ENCODE measurements around the gene EEF1AKMT2. TPM values are rescaled to one million over a fixed set of nuclear protein-coding genes. Genes with fewer than 3 reads are reported as not detected.

EEF1AKMT2 gene
- polyA plus RNA-seq, 1 of the 3 experiments (the other 2 are of a cell fraction), result 14.0 TPM

- Histone ChIP-seq H3K36me3 (replicated peaks in 1 of 2; ENCODE audit: control insufficient read depth in 1 of 2, insufficient read depth in 2 of 2, low read length in 1 of 2) (peaks cover 0 to 9% of the 10 kb centered on the region in 2 experiments), H3K27ac (ENCODE audit: low read depth in 2 of 2, low read length in 1 of 2) (peak overlapping the region in 1 of 2 experiments; percentile 90; a peak in 2 of 4 replicates), H3K9me2 (no peaks in the 10 kb centered on the region), H3K9ac (no peak overlapping the region), H3F3A (replicated peaks; ENCODE audit: insufficient read depth) (no peaks in the 10 kb centered on the region), H2AFZ (ENCODE audit: low read depth) (no peak overlapping the region), H3K9me3 (no peaks in the 10 kb centered on the region), H3K4me2 (no peak overlapping the region), H3K27me3 (ENCODE audit: insufficient read depth) (no peaks in the 10 kb centered on the region), H4K20me1 (ENCODE audit: insufficient read depth) (peaks cover 3% of the 10 kb centered on the region; the same call in 1 of the 2 replicates), H3K79me2 (ENCODE audit: insufficient read depth) (no peaks in the 10 kb centered on the region; the same call in none of the 2 replicates), H3K4me3 (ENCODE audit: low read depth in 2 of 2, low read length in 1 of 2) (no peak overlapping the region), H3K4me1 (ENCODE audit: control insufficient read depth in 1 of 2, insufficient read depth in 2 of 2, low read depth in 1 of 2, low read length in 1 of 2) (peaks cover 0 to 52% of the 10 kb centered on the region in 2 experiments; a peak in 3 of 4 replicates)
- CTCF ChIA-PET, result interaction anchor here (1.1 to 2.1 kb wide), 3 partner anchors 32 to 61 kb away, joined by 4 to 11 read pairs (median 8); no protein-coding TSS in a partner anchor
- POLR2A ChIA-PET, result no interaction called here
- no peak for TF ChIP-seq CTCF (IDR thresholded peaks at IDR 0.05)
- TF ChIP-seq, protein P1, sequence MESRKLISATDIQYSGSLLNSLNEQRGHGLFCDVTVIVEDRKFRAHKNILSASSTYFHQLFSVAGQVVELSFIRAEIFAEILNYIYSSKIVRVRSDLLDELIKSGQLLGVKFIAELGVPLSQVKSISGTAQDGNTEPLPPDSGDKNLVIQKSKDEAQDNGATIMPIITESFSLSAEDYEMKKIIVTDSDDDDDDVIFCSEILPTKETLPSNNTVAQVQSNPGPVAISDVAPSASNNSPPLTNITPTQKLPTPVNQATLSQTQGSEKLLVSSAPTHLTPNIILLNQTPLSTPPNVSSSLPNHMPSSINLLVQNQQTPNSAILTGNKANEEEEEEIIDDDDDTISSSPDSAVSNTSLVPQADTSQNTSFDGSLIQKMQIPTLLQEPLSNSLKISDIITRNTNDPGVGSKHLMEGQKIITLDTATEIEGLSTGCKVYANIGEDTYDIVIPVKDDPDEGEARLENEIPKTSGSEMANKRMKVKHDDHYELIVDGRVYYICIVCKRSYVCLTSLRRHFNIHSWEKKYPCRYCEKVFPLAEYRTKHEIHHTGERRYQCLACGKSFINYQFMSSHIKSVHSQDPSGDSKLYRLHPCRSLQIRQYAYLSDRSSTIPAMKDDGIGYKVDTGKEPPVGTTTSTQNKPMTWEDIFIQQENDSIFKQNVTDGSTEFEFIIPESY (IDR thresholded peaks at IDR 0.05; ENCODE audit: borderline replicate concordance, low read depth), result no peak
- TF ChIP-seq, protein P2, sequence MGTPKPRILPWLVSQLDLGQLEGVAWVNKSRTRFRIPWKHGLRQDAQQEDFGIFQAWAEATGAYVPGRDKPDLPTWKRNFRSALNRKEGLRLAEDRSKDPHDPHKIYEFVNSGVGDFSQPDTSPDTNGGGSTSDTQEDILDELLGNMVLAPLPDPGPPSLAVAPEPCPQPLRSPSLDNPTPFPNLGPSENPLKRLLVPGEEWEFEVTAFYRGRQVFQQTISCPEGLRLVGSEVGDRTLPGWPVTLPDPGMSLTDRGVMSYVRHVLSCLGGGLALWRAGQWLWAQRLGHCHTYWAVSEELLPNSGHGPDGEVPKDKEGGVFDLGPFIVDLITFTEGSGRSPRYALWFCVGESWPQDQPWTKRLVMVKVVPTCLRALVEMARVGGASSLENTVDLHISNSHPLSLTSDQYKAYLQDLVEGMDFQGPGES (IDR thresholded peaks at IDR 0.05; ENCODE audit: low read depth, low read length), result no peak
- TF ChIP-seq FOXM1 (IDR thresholded peaks at IDR 0.05; ENCODE audit: low read depth), result no peak
- no peak for TF ChIP-seq PBX3 (IDR thresholded peaks at IDR 0.05)
- no peak for TF ChIP-seq GABPA (IDR thresholded peaks at IDR 0.05; ENCODE audit: low read depth)
- no peak for TF ChIP-seq FOXJ3 (CRISPR knock-in tag; IDR thresholded peaks at IDR 0.05)
- no peak for DNase-seq
- 94% methylated on average over 10 of the region's 10 CpGs for WGBS (ENCODE audit: low lambda C conversion rate)
Measured at GRCh38 chr10:124709861-124710260, 81.8 kb downstream of the EEF1AKMT2 start.

- Histone ChIP-seq H3K36me3 (replicated peaks in 1 of 2; ENCODE audit: control insufficient read depth in 1 of 2, insufficient read depth in 2 of 2, low read length in 1 of 2) (peaks cover 0 to 13% of the 10 kb centered on the region in 2 experiments), H4K20me1 (ENCODE audit: insufficient read depth) (peaks cover 3% of the 10 kb centered on the region; the same call in 1 of the 2 replicates), H3K9me3 (no peaks in the 10 kb centered on the region), H3K4me2 (no peak overlapping the region), H3K27ac (ENCODE audit: low read depth in 2 of 2, low read length in 1 of 2) (peak overlapping the region in 1 of 2 experiments; percentile 90; a peak in 2 of 4 replicates), H3K79me2 (ENCODE audit: insufficient read depth) (no peaks in the 10 kb centered on the region; the same call in none of the 2 replicates), H3K27me3 (ENCODE audit: insufficient read depth) (no peaks in the 10 kb centered on the region), H2AFZ (ENCODE audit: low read depth) (no peak overlapping the region), H3K4me1 (ENCODE audit: control insufficient read depth in 1 of 2, insufficient read depth in 2 of 2, low read depth in 1 of 2, low read length in 1 of 2) (peaks cover 0 to 61% of the 10 kb centered on the region in 2 experiments; a peak in 3 of 4 replicates), H3K9ac (no peak overlapping the region), H3F3A (replicated peaks; ENCODE audit: insufficient read depth) (no peaks in the 10 kb centered on the region), H3K4me3 (ENCODE audit: low read depth in 2 of 2, low read length in 1 of 2) (no peak overlapping the region), H3K9me2 (no peaks in the 10 kb centered on the region)
- WGBS (ENCODE audit: low lambda C conversion rate), result 91% methylated on average over 9 of the region's 11 CpGs
- ChIA-PET POLR2A (interaction anchor here (0.6 to 1.1 kb wide), 4 partner anchors 23 to 235 kb away, joined by 3 read pairs; no protein-coding TSS in a partner anchor), CTCF (interaction anchor here (1.2 to 2.2 kb wide), 8 partner anchors 9 to 179 kb away, joined by 4 to 11 read pairs (median 8); no protein-coding TSS in a partner anchor)
- peak; percentile 85 for DNase-seq
- TF ChIP-seq FOXM1 (IDR thresholded peaks at IDR 0.05; ENCODE audit: low read depth) (no peak), SIN3A (IDR thresholded peaks at IDR 0.05; ENCODE audit: borderline replicate concordance, low read depth, low read length) (no peak), MEF2A (IDR thresholded peaks at IDR 0.05; ENCODE audit: borderline replicate concordance, low read depth) (no peak), RFX5 (IDR thresholded peaks at IDR 0.05; ENCODE audit: low read length) (no peak), USF1 (IDR thresholded peaks at IDR 0.05; ENCODE audit: borderline replicate concordance, low read depth) (no peak), NRF1 (IDR thresholded peaks at IDR 0.05; ENCODE audit: low read depth, low read length) (no peak), MAX (IDR thresholded peaks at IDR 0.05; ENCODE audit: low read depth) (no peak), MXI1 (IDR thresholded peaks at IDR 0.05; ENCODE audit: low read depth, low read length) (no peak; the same call in 1 of the 2 replicates), FOXJ3 (CRISPR knock-in tag; IDR thresholded peaks at IDR 0.05) (no peak), ELF1 (IDR thresholded peaks at IDR 0.05) (no peak)
- TF ChIP-seq, protein P3, sequence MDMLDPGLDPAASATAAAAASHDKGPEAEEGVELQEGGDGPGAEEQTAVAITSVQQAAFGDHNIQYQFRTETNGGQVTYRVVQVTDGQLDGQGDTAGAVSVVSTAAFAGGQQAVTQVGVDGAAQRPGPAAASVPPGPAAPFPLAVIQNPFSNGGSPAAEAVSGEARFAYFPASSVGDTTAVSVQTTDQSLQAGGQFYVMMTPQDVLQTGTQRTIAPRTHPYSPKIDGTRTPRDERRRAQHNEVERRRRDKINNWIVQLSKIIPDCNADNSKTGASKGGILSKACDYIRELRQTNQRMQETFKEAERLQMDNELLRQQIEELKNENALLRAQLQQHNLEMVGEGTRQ (IDR thresholded peaks at IDR 0.05; ENCODE audit: borderline replicate concordance, low read depth, low read length), result no peak
Measured at GRCh38 chr10:124708922-124709520, 82.7 kb downstream of the EEF1AKMT2 start.

All from SK-N-SH (cell line).